ENCODE results near the gene PTPRU.

The PTPRU gene

DNA sequence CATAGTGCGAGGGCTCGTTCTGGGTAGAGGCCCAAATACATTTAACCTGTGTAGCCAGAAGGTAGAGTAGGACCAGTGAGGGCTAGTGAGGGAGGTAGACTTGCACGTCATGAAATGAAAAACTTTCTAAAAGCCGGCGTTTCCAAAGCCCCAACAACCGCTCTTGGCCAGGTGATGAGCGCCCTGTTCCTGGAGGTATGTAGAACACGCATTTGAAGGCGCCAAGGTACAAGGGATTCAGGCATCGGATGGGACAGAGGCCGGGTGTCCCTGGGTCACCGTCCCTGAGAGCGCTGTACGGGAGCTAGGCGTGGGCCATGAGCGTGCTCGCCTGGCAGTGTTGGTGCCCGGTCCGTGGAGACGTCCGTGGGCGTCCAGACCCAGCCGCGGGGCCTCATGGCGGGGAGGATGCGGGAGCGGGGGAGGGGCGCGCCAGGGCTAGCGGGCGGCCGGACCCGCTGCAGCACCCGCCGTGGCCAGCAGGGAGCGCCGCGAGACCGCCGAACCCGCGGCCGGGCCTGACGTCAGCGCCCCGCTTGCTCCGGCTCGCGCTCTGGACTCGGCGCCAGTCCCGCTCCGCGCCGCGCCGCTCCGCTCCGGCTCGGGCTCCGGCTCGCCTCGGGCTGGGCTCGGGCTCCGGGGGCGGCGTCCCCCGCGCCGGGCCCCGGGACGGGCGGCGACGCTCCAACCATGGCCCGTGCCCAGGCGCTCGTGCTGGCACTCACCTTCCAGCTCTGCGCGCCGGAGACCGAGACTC is at the start of gene PTPRU:
TSS of gene PTPRU (plus strand) at position 568 of the 757 bp plus-strand sequence. CDS start at position 691, 123 bp downstream.
- no peak within 1 kb of the TSS for H3K27ac ChIP-seq (ENCODE audit: low read depth, low read length)
- no peak for TF ChIP-seq EZH2phosphoT487 (IDR thresholded peaks at IDR 0.05; ENCODE audit: borderline replicate concordance, low read length)
- TF ChIP-seq, protein P1, sequence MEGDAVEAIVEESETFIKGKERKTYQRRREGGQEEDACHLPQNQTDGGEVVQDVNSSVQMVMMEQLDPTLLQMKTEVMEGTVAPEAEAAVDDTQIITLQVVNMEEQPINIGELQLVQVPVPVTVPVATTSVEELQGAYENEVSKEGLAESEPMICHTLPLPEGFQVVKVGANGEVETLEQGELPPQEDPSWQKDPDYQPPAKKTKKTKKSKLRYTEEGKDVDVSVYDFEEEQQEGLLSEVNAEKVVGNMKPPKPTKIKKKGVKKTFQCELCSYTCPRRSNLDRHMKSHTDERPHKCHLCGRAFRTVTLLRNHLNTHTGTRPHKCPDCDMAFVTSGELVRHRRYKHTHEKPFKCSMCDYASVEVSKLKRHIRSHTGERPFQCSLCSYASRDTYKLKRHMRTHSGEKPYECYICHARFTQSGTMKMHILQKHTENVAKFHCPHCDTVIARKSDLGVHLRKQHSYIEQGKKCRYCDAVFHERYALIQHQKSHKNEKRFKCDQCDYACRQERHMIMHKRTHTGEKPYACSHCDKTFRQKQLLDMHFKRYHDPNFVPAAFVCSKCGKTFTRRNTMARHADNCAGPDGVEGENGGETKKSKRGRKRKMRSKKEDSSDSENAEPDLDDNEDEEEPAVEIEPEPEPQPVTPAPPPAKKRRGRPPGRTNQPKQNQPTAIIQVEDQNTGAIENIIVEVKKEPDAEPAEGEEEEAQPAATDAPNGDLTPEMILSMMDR (IDR thresholded peaks at IDR 0.05; ENCODE audit: low read depth, low read length, poor library complexity, severe bottlenecking): peak; percentile 67

DNA sequence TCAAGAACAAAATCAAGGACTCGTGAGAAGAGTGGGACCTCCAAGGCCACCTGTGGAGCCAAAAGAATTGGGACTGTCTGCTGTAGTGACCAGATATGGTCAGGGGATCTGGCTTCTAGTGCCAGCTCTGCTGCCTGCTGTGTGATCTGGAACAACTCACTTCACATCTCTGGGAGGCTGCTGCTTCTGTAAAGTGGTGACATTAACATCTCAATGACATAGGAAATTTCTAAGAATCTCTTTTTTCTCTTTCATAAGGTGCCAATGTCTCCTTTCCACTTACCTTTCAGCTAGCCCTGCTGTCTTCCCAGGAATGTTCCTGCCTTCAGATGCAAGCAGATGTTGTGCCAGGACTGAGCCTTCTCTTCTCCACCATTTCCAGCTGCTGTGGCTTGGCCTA is 49.6 kb upstream of the PTPRU start:
- Histone ChIP-seq H3K27ac (ENCODE audit: low read depth, low read length) (no peak overlapping the region), H4K20me1 (ENCODE audit: control insufficient read depth, insufficient read depth, low read depth, low read length) (no peaks in the 10 kb centered on the region), H3K9me2 (replicated peaks; ENCODE audit: control insufficient read depth, low read length) (no peaks in the 10 kb centered on the region), H3K4me2 (ENCODE audit: low read length) (no peak overlapping the region), H3K4me3 (ENCODE audit: low read length) (no peak overlapping the region), H3K4me1 (ENCODE audit: control insufficient read depth, low read length) (peaks cover 10% of the 10 kb centered on the region), H3K36me3 (ENCODE audit: control insufficient read depth, low read length) (no peaks in the 10 kb centered on the region), H3F3A (ENCODE audit: control insufficient read depth, insufficient read depth) (no peaks in the 10 kb centered on the region), H3K9me3 (ENCODE audit: control insufficient read depth, insufficient read depth, low read length) (no peaks in the 10 kb centered on the region), H3K79me2 (ENCODE audit: control insufficient read depth, low read length) (0 out of 2 replicates have a peak, but pooled peaks cover 2% of the 10 kb centered on the region), H3K27me3 (ENCODE audit: control insufficient read depth, low read length) (no peaks in the 10 kb centered on the region)
- no peak for TF ChIP-seq EZH2phosphoT487 (IDR thresholded peaks at IDR 0.05; ENCODE audit: borderline replicate concordance, low read length)
- TF ChIP-seq, protein P1 (IDR thresholded peaks at IDR 0.05; ENCODE audit: low read depth, low read length, poor library complexity, severe bottlenecking): no peak

More for the DNA sequence above, at the start of gene PTPRU:
- Histone ChIP-seq H3K27me3 (ENCODE audit: control insufficient read depth, low read length) (peaks cover 40% of the 10 kb centered on the region), H3F3A (ENCODE audit: control insufficient read depth, insufficient read depth) (peaks cover 4% of the 10 kb centered on the region; the same call in 1 of the 2 replicates), H3K9me3 (ENCODE audit: control insufficient read depth, insufficient read depth, low read length) (no peaks in the 10 kb centered on the region), H3K4me2 (ENCODE audit: low read length) (peak within 1 kb of the TSS; percentile 83), H3K4me3 (ENCODE audit: low read length) (peak within 1 kb of the TSS; percentile 63), H3K4me1 (ENCODE audit: control insufficient read depth, low read length) (peaks cover 27% of the 10 kb centered on the region), H3K79me2 (ENCODE audit: control insufficient read depth, low read length) (no peaks in the 10 kb centered on the region), H3K9me2 (replicated peaks; ENCODE audit: control insufficient read depth, low read length) (no peaks in the 10 kb centered on the region), H4K20me1 (ENCODE audit: control insufficient read depth, insufficient read depth, low read depth, low read length) (peaks cover 3% of the 10 kb centered on the region; the same call in 1 of the 2 replicates), H3K36me3 (ENCODE audit: control insufficient read depth, low read length) (no peaks in the 10 kb centered on the region)

DNA sequence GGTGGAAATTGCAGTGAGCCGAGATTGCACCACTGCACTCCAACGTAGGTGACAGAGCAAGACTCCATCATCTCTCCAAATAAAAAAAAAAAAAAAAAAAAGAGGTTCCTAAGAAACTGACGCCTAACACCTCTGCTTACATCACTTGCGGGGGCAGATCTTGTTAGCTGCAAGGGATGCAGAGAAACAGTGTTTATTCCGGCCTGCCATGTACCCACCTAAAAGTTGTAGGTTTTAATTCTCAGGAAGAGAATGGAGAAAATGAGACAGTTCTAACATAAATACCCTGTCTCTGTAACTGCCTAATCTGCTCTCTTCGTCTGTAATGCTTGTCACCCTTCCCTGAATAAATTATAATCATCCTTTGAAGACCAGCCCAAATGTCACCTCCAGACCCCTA is 45.6 kb upstream of the PTPRU start:
- no peak overlapping the region for H3K4me2 ChIP-seq (ENCODE audit: low read length)
- no peak overlapping the region for H3K27ac ChIP-seq (ENCODE audit: low read depth, low read length)
- no peaks in the 10 kb centered on the region for H3F3A ChIP-seq (ENCODE audit: control insufficient read depth, insufficient read depth)
- H3K36me3 ChIP-seq (ENCODE audit: control insufficient read depth, low read length): peaks cover 4% of the 10 kb centered on the region; the same call in 1 of the 2 replicates
- H3K79me2 ChIP-seq (ENCODE audit: control insufficient read depth, low read length): no peaks in the 10 kb centered on the region
- no peaks in the 10 kb centered on the region for H3K9me3 ChIP-seq (ENCODE audit: control insufficient read depth, insufficient read depth, low read length)
- H3K4me3 ChIP-seq (ENCODE audit: low read length): no peak overlapping the region
- no peaks in the 10 kb centered on the region for H3K4me1 ChIP-seq (ENCODE audit: control insufficient read depth, low read length)
- TF ChIP-seq EZH2phosphoT487 (IDR thresholded peaks at IDR 0.05; ENCODE audit: borderline replicate concordance, low read length): no peak
- TF ChIP-seq, protein P1 (IDR thresholded peaks at IDR 0.05; ENCODE audit: low read depth, low read length, poor library complexity, severe bottlenecking): no peak
- H3K27me3 ChIP-seq (ENCODE audit: control insufficient read depth, low read length): no peaks in the 10 kb centered on the region
- H3K9me2 ChIP-seq (replicated peaks; ENCODE audit: control insufficient read depth, low read length): no peaks in the 10 kb centered on the region
- no peaks in the 10 kb centered on the region for H4K20me1 ChIP-seq (ENCODE audit: control insufficient read depth, insufficient read depth, low read depth, low read length)
